Muscle of leg (tissue), 11 donors: ENCODE results near the gene ANXA10. TPM values are rescaled to one million over a fixed set of nuclear protein-coding genes. Genes with fewer than 3 reads are reported as not detected.

ENCODE experiments used
- DNase-seq: peaks from one replicate; pipeline ENCODE4 v3.0.0; 2013
- H3K27ac ChIP-seq: one replicate; pipeline ENCODE4 v1.5.1; 2013; ENCODE audit warnings: mild to moderate bottlenecking, low read length, control low read depth
- H3K27me3 ChIP-seq: one replicate; pipeline ENCODE4 v1.6.1; 2013; ENCODE audit warnings: low read length; ENCODE audit not compliant: control insufficient read depth, insufficient read depth
- H3K36me3 ChIP-seq: one replicate; pipeline ENCODE4 v1.6.1; 2013; ENCODE audit warnings: low read length; ENCODE audit not compliant: control insufficient read depth, insufficient read depth
- H3K4me1 ChIP-seq: one replicate; pipeline ENCODE4 v1.6.1; 2013; ENCODE audit warnings: low read length; ENCODE audit not compliant: control insufficient read depth, insufficient read depth
- H3K4me3 ChIP-seq: one replicate; pipeline ENCODE4 v1.5.1; 2013; ENCODE audit warnings: low read length, control low read depth
- H3K9me3 ChIP-seq: replicated peaks from 2 replicates; pipeline ENCODE4 v1.6.1; 2013; ENCODE audit warnings: low read depth, low read length; ENCODE audit not compliant: control insufficient read depth
- WGBS: methylation state at CpG from one replicate; pipeline ENCODE4 v1.1.5; 2013; ENCODE audit warnings: missing lambda C conversion rate; ENCODE audit not compliant: insufficient coverage; 5-methylcytosine and 5-hydroxymethylcytosine counted together
- polyA plus RNA-seq, 8 donors: library from polyadenylated mRNA; unstranded; fragments of 120-200 nt; gene quantifications; one replicate each; pipeline versions ENCODE4 v1.2.1 to v1.2.3, GENCODE V29; 2013; ENCODE audit warnings: inconsistent platforms in 1 of 8, low replicate concordance in 1 of 8; ENCODE audit not compliant: insufficient read length in 8 of 8, insufficient read depth in 1 of 8
- total RNA-seq: library from RNA; stranded (reverse); fragments of 120-200 nt; gene quantifications from one replicate; pipeline ENCODE4 v1.2.4, GENCODE V29; 2013

ANXA10 gene
- total and polyA plus RNA-seq, 9 donors: 0.17 to 0.60 TPM; not detected in 7

DNA sequence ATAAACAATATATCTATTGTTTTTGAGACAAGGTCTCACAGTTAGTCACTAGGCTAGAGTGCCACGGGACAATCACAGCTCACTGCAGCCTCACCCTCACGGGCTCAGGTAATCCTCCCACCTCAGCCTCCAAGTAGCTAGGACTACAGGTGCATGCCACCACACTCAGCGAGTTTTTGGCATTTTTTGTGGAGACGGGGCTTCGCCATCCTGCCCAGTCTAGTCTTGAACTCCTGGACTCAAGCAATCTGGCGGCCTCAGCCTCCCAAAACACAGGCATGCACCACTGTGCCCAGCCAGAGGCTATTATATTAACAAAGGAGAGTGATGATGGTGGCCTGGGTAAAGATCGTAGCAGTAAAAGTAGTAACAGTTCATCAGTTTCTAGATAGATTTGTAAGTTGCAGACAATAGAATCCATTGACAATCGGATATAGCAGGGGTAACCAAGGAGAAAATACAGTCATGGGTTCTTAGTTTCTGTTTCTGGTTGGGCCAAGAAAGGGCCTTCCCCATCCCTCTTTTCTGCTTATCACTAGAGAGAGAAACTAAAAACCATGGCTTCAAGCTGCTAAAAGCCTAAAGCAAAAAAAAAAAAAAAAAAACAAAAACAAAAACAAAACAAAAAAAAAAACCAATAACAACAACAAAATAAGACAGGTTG lies 60.6 kb downstream of the ANXA10 start:
- Histone ChIP-seq H3K27ac (no peak overlapping the region), H3K4me3 (no peak overlapping the region), H3K36me3 (no peaks in the 10 kb centered on the region), H3K9me3 (no peaks in the 10 kb centered on the region), H3K4me1 (no peaks in the 10 kb centered on the region), H3K27me3 (no peaks in the 10 kb centered on the region)
- WGBS: 87% methylated on average over 4 of the region's 8 CpGs
- DNase-seq: no peak

DNA sequence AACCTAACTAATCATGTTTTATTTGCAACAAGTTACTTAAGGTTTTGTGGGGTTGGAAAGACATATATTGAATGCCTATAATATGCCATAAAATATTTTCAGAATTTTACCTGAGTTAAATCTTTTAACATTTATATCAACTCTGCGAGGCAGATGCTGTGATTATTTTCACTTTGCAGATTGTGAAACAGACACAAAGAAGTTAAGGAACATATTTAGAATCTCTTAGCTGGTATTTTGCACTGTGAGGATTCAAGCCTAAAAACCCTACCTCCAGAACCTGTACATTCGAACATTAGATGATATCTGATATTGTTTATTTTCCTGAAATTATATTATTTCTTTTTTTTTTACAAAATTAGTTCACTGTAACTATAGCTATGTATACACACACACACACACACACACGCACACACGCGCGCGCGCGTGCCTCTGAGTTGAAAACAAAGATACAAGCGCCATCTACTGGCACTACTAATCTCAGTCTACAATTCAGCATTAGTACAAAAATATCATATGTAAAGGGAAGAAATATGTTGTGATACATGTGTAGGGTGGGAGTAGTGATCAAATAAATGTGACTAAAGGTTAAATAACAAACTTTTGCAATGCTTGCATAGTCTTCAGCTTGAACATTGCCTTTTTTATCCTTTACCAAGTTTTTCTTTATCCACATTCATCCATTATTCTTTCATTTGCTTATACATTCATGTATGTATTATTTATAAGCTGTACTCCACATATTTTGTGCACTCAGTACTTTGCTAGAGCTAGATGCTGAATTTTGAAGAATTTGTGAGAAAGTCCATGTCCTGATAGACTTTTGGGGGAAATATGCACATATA lies 61.5 kb downstream of the ANXA10 start:
- H3K4me3 ChIP-seq: peak overlapping the region; percentile 6
- WGBS: no CpG with 5 or more reads among the region's 10 CpGs

DNA sequence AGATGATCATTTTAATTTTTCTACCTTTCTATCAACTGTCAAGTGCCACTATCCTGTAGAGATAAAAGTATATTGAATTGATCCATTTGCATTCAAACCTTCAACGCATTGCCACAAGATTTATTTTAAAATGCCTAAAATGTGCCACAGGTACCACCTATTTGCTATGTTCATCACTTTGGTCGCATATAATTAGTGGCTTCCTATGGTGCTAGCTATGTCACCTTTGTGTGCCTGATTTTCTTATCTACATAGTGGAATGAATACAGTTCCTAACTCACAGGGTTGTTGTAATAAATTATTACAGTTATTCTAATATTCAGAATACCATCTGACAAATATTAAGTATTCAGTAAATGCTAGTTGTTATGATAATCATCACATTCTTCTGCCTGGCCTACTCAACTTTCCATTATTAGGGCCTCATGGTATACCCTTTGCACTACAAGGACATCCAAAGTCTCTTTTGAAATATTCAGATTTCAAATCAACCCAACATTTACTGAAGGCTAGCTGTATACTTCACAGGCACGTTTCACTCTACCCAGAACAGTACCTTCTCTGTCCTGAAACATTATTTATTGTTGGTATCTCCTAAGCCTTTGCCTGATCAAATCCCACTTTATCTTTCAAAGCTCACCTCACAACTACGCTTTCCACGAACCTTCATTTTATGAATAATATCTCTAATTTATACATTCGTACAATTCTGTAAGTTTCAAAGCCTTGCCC lies 62.4 kb downstream of the ANXA10 start:
- no peak for DNase-seq
- H3K27me3 ChIP-seq: no peaks in the 10 kb centered on the region

More for the DNA sequence above, 61.5 kb downstream of the ANXA10 start:
- Histone ChIP-seq H3K27me3 (no peaks in the 10 kb centered on the region), H3K36me3 (no peaks in the 10 kb centered on the region), H3K27ac (no peak overlapping the region), H3K4me1 (no peaks in the 10 kb centered on the region), H3K9me3 (no peaks in the 10 kb centered on the region)
- peak; percentile 91 for DNase-seq

DNA sequence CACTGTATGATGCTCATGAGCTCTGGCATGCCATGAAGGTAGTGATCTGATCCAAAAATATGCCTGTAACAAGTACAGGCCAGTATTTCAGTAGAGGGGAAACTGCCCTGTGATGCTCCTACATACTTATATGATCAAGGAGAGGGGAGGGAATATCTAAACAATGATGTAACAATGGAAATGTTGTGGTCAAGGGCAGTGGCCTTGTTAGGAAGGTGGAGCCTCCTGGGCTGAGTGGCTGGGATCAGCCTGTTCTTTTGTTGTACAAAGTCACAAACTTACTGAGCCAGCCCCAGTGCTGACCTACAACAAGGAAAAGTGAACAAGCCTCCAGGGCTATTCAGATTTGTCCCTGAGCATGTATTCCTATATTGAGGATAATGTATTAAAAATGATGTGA lies 70.3 kb downstream of the ANXA10 start:
- H3K4me3 ChIP-seq: no peak overlapping the region
- DNase-seq: no peak
- no peaks in the 10 kb centered on the region for H3K4me1 ChIP-seq
- no peaks in the 10 kb centered on the region for H3K9me3 ChIP-seq
- no peaks in the 10 kb centered on the region for H3K27me3 ChIP-seq
- no peak overlapping the region for H3K27ac ChIP-seq
- H3K36me3 ChIP-seq: no peaks in the 10 kb centered on the region

More for the DNA sequence above, 62.4 kb downstream of the ANXA10 start:
- Histone ChIP-seq H3K36me3 (no peaks in the 10 kb centered on the region), H3K9me3 (no peaks in the 10 kb centered on the region), H3K27ac (no peak overlapping the region), H3K4me1 (no peaks in the 10 kb centered on the region), H3K4me3 (no peak overlapping the region)
- 63% methylated on average over 1 of the region's 6 CpGs for WGBS

DNA sequence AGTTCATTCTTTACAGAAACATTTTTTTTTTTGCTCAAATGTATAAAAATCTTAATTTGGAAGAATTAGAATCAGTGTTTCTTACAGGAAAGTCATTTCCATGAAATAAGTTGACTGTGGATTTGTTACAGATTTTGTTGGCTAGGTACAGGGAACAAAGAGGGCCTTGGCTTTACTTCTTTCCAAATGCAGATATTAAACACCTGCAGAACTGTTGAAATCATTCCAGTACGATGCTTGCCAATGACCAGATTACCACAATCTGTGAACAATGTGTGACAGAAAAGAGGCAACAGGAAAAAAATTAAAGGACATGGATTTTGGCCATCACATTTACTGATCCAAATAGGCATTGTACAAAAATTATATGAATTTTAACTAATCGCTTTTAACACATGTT lies 70.8 kb downstream of the ANXA10 start:
- no peak overlapping the region for H3K4me3 ChIP-seq
- no peaks in the 10 kb centered on the region for H3K4me1 ChIP-seq
- H3K27ac ChIP-seq: no peak overlapping the region
- H3K27me3 ChIP-seq: no peaks in the 10 kb centered on the region
- no peaks in the 10 kb centered on the region for H3K9me3 ChIP-seq
- no CpG with 5 or more reads among the region's 2 CpGs for WGBS
- DNase-seq: peak; percentile 26
- H3K36me3 ChIP-seq: no peaks in the 10 kb centered on the region

DNA sequence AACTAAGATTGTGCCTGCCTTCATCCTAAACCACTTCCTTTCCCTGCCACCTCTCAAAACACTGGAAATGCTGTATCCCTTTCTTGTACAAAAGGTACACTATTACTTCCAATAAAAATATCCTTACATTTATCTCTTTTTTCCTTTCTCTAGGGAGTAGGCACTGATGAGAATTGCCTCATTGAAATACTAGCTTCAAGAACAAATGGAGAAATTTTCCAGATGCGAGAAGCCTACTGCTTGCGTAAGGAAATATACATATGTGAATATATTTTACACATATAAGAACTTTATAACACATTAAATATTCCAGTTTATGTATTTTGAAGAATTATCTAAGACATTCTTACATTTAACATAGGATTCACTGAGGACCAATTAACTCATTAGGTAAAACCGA lies 71.7 kb downstream of the ANXA10 start:
- WGBS: no CpG with 5 or more reads among the region's 3 CpGs
- Histone ChIP-seq H3K27ac (no peak overlapping the region), H3K4me3 (no peak overlapping the region), H3K27me3 (no peaks in the 10 kb centered on the region), H3K9me3 (no peaks in the 10 kb centered on the region), H3K36me3 (no peaks in the 10 kb centered on the region), H3K4me1 (no peaks in the 10 kb centered on the region)
- DNase-seq: peak; percentile 6

DNA sequence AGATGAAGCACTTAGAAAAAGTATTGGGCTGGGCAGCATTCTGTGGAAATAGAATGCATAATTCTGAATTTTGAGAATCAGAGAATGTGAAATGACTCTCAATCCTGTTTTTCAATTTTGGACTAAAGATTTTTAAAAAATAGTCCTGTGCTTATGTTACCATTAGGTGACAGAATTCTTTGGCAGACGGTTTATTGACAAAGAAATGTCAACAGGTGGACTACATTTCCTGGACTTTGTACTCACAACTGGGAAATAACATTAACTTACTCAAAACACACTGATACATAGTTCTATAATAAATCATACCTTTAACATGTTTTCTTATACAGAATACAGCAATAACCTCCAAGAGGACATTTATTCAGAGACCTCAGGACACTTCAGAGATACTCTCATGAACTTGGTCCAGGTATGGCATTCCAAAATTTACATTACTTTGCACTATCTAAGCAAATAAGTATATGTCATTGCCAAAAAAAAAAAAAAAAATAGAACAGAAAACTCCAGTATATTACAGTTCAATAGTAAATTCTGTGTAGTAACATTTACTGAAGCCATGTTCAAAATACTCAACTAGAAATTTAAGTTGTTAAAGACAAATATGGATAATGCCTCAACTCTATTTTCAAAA lies 72.7 kb downstream of the ANXA10 start:
- no peak for DNase-seq
- Histone ChIP-seq H3K4me1 (no peaks in the 10 kb centered on the region), H3K36me3 (no peaks in the 10 kb centered on the region), H3K27me3 (no peaks in the 10 kb centered on the region), H3K27ac (no peak overlapping the region), H3K9me3 (no peaks in the 10 kb centered on the region), H3K4me3 (no peak overlapping the region)
- no CpG with 5 or more reads among the region's 1 CpG for WGBS

DNA sequence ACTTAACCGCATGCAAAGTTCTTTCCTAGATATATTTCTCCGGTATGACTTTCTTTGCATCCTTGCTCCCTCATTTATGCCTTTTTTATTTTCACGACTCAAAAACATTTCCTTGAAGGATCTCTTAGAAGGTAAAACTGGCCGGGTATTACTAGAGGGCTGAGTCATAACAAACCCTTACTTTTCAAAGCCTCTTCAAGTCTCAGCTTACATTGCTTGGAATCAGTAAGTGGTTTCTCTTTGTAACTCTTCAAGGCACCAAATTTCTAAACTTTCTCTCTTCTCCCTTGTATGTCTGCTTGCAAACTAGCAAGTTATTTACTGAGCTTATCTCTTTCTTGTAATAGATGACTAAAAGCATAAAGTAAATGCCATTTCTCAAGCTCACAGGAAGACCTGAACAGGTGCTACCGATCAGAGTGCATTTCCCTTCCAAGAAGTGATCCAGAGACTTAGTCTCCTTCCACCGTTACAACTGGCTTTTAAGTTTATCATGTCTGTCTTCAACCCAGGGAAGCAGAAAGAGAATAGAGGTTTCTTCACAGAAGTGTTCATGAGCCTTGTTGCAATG lies 75.5 kb downstream of the ANXA10 start:
- Histone ChIP-seq H3K27ac (no peak overlapping the region), H3K4me1 (no peaks in the 10 kb centered on the region), H3K9me3 (no peaks in the 10 kb centered on the region), H3K4me3 (no peak overlapping the region), H3K27me3 (no peaks in the 10 kb centered on the region), H3K36me3 (no peaks in the 10 kb centered on the region)
- WGBS: 40% methylated on average over 1 of the region's 6 CpGs
- DNase-seq: no peak

DNA sequence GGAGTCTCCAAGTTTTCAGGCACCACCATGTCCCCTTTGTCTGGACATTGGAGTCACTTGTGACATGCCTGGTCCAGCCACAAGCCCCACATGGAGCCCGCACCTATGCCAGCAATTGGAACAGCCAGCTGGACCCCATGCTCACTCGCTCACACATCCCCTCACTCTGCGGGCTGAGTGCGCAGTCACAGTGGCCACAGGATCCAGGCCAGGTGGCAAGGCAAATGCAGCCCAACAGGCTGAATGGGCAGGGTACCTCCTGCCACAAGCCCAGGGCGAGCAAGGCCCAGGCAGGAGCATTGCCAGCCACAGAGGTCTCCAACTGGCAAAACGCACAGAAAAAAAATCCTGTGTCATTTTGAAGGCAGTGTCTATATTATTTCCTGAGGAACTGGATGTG lies 82.0 kb downstream of the ANXA10 start:
- Histone ChIP-seq H3K4me3 (no peak overlapping the region), H3K9me3 (no peaks in the 10 kb centered on the region), H3K36me3 (no peaks in the 10 kb centered on the region), H3K4me1 (no peaks in the 10 kb centered on the region), H3K27ac (no peak overlapping the region), H3K27me3 (no peaks in the 10 kb centered on the region)
- 91% methylated on average over 6 of the region's 6 CpGs for WGBS
- DNase-seq: no peak
